ENCODE measurements around the gene CBX8. TPM values are rescaled to one million over a fixed set of nuclear protein-coding genes. Genes with fewer than 3 reads are reported as not detected.

CBX8 gene
- total and polyA plus RNA-seq, 2 of the 13 experiments (the other 11 are each of a cell fraction or from before 2014, with no cell fraction given), result 0.34 to 12.6 TPM

DNA sequence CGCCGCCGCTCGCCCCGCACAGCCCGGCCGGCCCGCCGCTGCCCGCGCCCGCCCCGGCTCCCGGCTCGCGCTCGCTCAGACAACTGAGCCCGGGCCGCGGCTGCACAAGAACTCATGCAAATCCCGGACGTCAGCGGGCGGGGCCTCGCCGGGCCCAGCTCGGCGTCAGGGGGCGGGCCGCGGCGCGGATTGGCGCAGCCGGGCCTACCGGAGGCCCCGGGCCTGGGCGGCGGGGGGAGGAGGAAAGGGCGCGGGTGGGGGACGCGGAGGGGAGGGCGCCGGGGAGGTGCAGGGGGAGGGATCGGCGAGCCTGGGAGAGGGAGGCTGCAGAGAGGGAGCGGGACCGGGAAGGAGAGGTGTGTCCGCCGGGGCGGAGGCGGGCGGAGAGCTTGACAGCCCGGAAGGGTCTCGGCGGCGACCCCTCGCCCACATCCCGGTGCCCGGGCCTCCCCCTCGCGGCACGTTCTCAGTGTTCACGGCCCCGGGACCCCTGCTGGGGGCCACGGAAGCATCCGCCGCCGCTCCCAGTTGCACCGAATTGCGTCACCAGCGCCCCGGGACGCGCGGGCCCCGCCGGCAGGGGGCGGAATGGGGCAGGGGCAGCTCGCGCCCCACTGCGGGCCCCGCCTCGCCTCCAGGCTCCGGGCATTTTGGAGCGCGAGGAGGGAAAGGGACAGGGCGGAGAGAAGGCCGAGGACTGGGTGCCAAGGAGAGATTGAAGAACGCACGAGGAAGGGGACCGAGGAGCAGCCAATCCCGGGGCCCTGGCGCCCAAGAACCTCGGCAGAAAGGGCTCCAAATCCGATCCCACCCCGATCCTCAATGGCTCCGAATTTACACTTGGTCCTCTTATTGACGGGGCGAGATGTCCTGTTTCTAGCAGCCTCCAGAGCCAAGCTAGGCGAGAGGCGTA lies 42.7 kb upstream of the CBX8 start, which contains the start of gene CBX4 (continued):
- TF ChIP-seq, protein P1, sequence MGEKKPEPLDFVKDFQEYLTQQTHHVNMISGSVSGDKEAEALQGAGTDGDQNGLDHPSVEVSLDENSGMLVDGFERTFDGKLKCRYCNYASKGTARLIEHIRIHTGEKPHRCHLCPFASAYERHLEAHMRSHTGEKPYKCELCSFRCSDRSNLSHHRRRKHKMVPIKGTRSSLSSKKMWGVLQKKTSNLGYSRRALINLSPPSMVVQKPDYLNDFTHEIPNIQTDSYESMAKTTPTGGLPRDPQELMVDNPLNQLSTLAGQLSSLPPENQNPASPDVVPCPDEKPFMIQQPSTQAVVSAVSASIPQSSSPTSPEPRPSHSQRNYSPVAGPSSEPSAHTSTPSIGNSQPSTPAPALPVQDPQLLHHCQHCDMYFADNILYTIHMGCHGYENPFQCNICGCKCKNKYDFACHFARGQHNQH (CRISPR knock-in tag; IDR thresholded peaks at IDR 0.05), result peak; percentile 78; the same call in 1 of the 2 replicates
- TF ChIP-seq PBX3 (CRISPR knock-in tag; IDR thresholded peaks at IDR 0.05; ENCODE audit: borderline replicate concordance), result no peak
- TF ChIP-seq NFYC (CRISPR knock-in tag; IDR thresholded peaks at IDR 0.05), result peak; percentile 5; the same call in 1 of the 2 replicates
- TF ChIP-seq SIN3A (IDR thresholded peaks at IDR 0.05; ENCODE audit: borderline replicate concordance, low read depth, low read length), result peak; percentile 54; the same call in 1 of the 2 replicates
- TF ChIP-seq CCDC6 (CRISPR knock-in tag; IDR thresholded peaks at IDR 0.05), result peak; percentile 72
- peak; percentile 85 for TF ChIP-seq ETV5 (CRISPR knock-in tag; IDR thresholded peaks at IDR 0.05; ENCODE audit: borderline replicate concordance)
- TF ChIP-seq NCOR1 (IDR thresholded peaks at IDR 0.05; ENCODE audit: borderline replicate concordance, low read length), result peak; percentile 61; the same call in 1 of the 2 replicates
- TF ChIP-seq CEBPG (CRISPR knock-in tag; IDR thresholded peaks at IDR 0.05), result peak; percentile 99
- TF ChIP-seq ZNF225 (CRISPR knock-in tag; IDR thresholded peaks at IDR 0.05), result peak; percentile 73; the same call in 1 of the 2 replicates
- TF ChIP-seq, protein P2, sequence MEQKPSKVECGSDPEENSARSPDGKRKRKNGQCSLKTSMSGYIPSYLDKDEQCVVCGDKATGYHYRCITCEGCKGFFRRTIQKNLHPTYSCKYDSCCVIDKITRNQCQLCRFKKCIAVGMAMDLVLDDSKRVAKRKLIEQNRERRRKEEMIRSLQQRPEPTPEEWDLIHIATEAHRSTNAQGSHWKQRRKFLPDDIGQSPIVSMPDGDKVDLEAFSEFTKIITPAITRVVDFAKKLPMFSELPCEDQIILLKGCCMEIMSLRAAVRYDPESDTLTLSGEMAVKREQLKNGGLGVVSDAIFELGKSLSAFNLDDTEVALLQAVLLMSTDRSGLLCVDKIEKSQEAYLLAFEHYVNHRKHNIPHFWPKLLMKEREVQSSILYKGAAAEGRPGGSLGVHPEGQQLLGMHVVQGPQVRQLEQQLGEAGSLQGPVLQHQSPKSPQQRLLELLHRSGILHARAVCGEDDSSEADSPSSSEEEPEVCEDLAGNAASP (CRISPR knock-in tag; IDR thresholded peaks at IDR 0.05; ENCODE audit: borderline replicate concordance), result 0 out of 2 replicates have a peak, but pooled peaks have one; percentile 10
- TF ChIP-seq THAP11 (CRISPR knock-in tag; IDR thresholded peaks at IDR 0.05), result peak; percentile 73
- no peak for TF ChIP-seq KDM6A (CRISPR knock-in tag; IDR thresholded peaks at IDR 0.05; ENCODE audit: low read depth)
- peak; percentile 73 for TF ChIP-seq FOXC1 (CRISPR knock-in tag; IDR thresholded peaks at IDR 0.05; ENCODE audit: borderline replicate concordance)
- peak; percentile 28; the same call in 1 of the 2 replicates for TF ChIP-seq MTF2 (CRISPR knock-in tag; IDR thresholded peaks at IDR 0.05; ENCODE audit: borderline replicate concordance)
- TF ChIP-seq, protein P3, sequence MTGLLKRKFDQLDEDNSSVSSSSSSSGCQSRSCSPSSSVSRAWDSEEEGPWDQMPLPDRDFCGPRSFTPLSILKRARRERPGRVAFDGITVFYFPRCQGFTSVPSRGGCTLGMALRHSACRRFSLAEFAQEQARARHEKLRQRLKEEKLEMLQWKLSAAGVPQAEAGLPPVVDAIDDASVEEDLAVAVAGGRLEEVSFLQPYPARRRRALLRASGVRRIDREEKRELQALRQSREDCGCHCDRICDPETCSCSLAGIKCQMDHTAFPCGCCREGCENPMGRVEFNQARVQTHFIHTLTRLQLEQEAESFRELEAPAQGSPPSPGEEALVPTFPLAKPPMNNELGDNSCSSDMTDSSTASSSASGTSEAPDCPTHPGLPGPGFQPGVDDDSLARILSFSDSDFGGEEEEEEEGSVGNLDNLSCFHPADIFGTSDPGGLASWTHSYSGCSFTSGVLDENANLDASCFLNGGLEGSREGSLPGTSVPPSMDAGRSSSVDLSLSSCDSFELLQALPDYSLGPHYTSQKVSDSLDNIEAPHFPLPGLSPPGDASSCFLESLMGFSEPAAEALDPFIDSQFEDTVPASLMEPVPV (CRISPR knock-in tag; IDR thresholded peaks at IDR 0.05), result peak; percentile 67; the same call in 1 of the 2 replicates
- peak; percentile 72 for TF ChIP-seq ZNF800 (CRISPR knock-in tag; IDR thresholded peaks at IDR 0.05)
- peak; percentile 10; the same call in 1 of the 2 replicates for TF ChIP-seq CREM (IDR thresholded peaks at IDR 0.05)
- TF ChIP-seq CREM (CRISPR knock-in tag; IDR thresholded peaks at IDR 0.05), result no peak
- TF ChIP-seq ZFP41 (CRISPR knock-in tag; IDR thresholded peaks at IDR 0.05; ENCODE audit: borderline replicate concordance), result no peak; the same call in 1 of the 2 replicates
- TF ChIP-seq, protein P4, sequence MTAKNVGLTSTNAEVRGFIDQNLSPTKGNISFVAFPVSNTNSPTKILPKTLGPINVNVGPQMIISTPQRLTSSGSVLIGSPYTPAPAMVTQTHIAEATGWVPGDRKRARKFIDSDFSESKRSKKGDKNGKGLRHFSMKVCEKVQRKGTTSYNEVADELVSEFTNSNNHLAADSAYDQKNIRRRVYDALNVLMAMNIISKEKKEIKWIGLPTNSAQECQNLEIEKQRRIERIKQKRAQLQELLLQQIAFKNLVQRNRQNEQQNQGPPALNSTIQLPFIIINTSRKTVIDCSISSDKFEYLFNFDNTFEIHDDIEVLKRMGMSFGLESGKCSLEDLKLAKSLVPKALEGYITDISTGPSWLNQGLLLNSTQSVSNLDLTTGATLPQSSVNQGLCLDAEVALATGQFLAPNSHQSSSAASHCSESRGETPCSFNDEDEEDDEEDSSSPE (CRISPR knock-in tag; IDR thresholded peaks at IDR 0.05), result peak; percentile 57

Measured in HepG2 (cell line).